NCI-H1105 (cell line): ENCODE results near the gene RASA3.

ENCODE experiments used
- DNase-seq: peaks from one replicate; lab custom pipeline; 2025; lab: John Stamatoyannopoulos, UW

Gene RASA3

DNA sequence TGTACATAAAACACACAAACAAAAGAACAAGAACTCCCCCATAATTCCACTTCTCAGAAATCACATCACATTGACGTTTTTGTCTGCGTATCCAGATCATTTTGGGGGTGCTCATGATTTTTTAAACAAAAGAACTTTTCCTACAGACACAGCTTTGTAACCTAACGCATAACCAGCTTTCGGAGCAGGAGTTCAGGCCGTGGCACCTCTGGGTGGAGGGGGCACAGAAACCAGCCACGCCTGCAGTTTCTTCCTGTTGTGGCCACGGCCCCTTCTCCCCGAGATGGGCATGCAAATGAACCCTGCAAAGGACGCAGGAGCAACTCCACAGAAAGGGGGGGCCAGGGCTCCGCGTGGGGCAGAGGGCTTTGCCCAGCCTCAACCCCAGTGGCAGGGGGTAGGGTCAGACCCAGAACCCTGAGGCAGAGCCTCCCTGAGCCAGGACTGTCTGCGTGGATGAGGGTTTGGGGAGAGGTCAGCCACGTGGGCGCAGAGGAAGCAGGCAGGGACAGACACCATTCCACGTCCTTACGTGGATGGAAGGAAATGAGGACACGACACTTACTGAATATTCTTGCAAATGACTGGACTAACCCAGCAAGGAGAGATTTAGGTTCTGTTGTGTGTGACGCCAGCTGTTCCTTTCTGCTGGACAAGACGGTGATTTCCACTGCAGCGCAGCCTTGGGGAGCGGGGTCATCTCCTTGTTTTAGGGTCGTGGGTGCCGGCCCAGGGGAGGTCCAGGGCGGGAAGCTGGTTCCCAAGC lies 64.4 kb downstream of the RASA3 start:
- DNase-seq = no peak

DNA sequence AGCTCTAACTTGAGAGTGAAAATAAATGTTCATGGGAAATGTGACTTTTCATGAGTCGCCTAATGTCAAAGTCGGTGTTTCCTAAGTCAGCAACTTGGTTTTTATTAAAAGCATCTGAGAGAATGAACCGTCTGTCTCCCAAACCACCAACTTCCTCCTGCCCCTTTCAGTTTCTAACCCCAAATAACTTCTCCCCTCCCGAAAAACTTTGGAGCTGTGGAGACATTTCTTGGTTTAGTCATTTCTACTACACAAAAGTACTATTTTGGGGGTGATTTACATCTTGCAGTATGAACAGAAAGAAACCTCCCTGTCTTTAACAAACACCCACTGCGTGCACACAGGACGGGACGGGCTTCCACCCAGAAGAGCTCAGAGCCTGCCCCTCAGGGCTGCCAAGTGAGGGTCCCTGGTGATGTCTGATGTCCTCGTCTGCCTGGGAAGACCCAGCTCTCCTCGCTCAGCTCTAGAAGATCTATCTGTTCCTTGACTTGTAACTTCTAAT lies 65.0 kb downstream of the RASA3 start:
- no peak for DNase-seq

- no peak for DNase-seq
Measured at GRCh38 chr13:114066956-114067355, 65.5 kb downstream of the RASA3 start.

DNA sequence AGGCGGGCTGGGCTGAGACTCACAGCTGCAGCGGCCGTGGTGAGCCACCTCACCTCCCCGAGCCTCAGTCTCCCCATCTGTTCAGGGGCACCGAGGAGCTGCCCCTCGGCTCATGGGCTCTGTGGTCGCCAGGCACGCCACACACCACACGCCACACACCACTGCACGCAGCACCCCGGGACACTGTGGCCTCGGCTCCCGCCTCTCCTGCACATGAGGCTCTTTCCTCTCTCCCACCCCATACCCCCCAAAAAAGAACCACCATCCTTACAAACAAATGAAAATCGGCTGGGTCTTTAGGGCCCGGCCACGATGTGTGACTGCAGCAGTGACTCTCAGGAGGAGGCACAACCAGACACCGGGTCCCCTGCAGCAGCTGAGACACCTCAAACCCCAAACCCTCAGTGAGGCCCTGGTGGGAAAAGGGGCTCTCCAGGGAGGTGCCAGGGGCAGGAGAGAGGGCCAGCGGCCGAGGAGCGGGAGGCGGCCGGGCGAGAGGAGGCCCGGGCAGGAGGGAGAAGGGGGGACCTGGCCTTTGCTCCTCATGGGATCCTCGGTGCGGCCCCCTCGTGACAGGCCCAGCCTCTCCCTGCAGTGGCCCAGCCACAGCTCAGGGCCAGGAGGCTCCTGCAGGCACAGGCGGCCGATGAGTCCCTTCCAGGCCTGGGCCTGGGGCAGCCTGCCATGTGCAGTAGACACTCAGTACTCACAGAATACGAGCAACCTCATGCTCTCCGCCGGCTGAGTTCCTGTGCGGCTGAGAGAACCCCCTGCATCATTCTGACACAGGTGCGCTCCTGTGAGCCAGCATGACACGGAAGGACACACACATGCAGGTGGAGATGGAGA lies 66.3 kb downstream of the RASA3 start:
- no peak for DNase-seq

DNA sequence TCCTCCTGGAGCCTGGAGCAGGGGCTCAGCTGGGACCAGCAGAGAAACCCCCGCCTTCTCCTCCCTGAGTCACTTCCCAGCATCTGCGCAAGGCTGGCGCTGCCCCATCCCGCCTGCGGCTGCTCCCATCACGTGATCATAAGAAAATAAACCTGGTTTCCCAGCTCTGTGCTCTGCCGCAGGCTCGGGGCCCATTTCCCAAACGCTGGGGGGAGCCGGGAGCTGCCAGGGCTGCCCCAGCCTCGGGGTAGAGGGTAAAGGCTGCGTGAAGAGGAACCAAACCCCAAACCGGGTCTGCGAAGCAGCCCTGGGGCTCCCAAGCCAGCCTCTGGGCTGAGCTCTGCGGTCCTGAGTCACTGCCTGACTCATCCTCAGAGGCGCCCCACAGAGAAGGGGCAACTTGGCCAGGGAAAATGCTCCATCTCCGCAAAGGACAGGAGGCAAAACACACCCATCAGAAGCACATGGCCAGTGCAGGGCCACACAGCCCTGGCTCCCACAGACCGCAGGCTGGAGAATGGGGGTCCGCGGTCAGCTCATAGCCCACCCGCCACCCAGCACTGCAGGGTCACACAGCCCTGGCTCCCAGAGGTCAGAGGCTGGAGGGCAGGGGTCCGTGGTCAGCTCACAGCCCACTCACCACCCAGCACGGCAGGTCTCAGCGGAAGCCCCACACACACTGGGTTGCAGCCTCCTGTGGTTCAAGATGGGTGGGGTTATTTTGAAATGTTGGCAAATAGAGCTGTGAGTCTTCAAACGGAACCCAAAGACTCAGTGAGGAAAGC lies 67.1 kb downstream of the RASA3 start:
- DNase-seq = no peak

DNA sequence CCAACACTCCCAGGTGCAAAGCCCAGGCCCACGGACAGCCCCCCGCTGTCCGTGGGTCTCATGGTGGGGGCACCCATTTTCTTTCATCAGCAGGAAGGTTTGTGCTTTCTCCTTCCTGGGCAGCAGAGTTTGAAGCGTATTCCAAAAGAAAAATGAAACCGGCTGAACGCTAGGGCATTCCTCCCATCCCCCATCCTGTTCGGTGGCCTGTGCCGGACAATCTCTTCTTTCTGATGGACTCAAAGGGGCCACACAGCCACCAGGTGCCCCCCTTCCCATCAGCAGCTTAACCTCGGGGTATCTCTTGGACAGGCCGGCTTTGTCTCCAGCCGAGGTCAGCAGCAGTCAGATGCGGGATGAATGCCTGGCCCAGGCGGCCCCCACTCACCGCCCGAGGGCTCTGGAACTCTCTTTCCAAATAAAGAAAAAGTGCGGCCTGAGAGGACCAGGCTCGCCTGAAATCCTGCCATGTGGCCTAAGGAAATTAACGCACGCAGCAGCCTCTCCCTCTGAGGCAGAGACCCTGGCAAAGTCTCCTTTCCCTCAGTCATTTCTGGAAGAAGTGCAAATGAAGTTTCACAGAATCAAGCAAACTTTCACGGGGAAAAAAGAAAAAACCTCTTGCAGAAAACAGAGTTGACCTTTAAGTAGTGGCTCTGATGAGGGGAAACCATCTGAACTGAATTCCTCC lies 67.8 kb downstream of the RASA3 start:
- no peak for DNase-seq

DNA sequence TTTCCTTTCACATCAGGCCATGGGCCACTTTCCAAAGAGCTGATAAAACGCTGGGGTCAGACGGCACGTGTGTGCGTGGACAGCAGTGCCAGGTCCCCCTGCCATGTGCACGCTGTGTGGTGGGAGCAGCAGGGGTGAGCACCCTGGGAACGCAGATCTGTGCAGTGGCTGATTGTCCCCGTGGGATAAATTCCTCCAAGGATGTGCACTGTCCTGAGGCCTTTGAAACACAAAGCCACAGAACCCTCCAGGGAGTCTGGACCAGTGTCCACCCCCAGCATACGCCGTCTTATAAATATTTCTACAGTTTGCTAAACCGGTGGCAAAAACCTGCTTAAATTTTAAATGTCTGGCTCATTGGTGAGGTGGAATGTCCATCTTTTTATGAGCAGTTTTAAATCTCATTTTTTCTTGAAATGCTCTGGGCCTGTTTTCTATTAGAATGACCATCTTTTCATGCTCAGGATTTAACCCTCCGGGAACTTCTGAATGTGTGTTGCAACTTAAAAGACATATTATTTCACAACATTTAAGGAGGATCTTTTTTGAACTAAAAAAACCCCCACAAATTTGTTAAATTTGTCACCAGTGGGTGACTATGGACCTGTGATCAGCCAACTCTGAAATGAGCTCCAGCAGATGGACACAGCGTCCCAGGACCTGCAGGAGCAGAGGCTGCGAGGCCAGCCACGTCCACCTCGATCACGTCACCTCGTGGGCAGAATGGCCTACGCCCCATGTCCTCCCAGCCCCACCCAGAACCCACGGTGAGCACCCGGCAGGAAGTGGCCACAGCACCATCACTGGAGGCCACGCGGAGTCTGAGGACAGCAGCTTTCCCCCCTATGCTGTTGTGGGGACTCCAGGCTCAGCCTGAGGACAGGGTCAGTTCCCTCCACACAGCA lies 68.6 kb downstream of the RASA3 start:
- DNase-seq = no peak

GRCh38 chr13:114062754-114063153 lies 69.7 kb downstream of the RASA3 start:
- DNase-seq = no peak

- no peak for DNase-seq
Measured at GRCh38 chr13:114062341-114062740, 70.1 kb downstream of the RASA3 start.

GRCh38 chr13:114061744-114062143 lies 70.7 kb downstream of the RASA3 start:
- no peak for DNase-seq

GRCh38 chr13:114061047-114061446 lies 71.4 kb downstream of the RASA3 start:
- DNase-seq = no peak

DNA sequence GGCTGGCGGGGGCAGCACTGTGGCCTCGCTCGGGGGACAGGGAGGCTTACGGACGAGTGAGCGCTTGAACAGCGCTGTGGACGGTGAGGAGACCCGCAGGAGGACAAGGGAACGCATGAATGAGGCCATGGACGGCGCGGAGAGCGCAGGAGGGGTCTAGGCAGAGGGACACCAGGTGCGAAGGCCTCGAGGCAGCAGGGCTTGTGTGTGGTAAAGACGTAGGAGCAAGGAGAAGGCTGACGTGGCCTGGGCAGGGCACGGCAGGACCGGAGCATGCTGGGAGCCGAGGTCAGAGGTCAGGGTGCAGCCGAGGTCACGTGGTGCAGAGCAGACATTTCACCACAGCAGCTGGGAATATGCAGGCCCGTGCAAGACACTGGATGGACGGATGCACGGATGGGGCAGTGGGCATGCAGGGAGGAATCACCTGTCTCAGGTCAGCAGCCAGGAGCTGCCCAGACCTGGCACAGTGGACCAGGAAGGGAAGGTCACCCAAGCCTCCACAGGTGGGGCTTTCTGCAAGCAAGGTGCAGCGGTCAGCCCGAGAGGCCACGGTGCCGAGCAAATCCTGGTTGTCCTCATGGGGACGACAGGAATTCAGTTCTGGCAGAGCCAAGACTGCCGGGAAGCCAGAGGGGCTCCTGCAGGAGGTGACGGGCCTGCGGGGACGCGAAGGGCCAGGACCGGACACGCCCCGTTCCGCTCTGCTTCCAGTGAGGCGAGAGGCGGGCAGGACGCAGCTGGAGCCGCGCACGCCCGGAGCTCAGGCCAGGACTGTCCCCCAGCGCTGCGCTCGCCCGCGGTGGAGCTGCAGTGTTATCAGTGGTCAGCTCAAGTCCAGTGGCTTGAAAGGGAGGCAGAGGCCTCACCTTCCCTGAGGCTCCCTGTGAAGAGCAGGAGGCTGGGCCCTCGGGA lies 72.2 kb downstream of the RASA3 start:
- no peak for DNase-seq

GRCh38 chr13:114059428-114059827 lies 73.0 kb downstream of the RASA3 start:
- no peak for DNase-seq

GRCh38 chr13:114058051-114058867 lies 74.2 kb downstream of the RASA3 start:
- DNase-seq = no peak

GRCh38 chr13:114057166-114058050 lies 75.0 kb downstream of the RASA3 start:
- DNase-seq = no peak

- no peak for DNase-seq
Measured at GRCh38 chr13:114056205-114057013, 76.0 kb downstream of the RASA3 start.

GRCh38 chr13:114055766-114056165 lies 76.7 kb downstream of the RASA3 start:
- no peak for DNase-seq
